Endothelial cell of umbilical vein (primary cell): ENCODE results near the gene RARRES2.

Experiments used
- EZH2 ChIP-seq: IDR thresholded peaks from 2 replicates; pipeline ENCODE4 v1.6.1; 2012; ENCODE audit warnings: borderline replicate concordance, low read depth, mild to moderate bottlenecking, moderate library complexity, low read length, inconsistent platforms; ENCODE audit not compliant: severe bottlenecking
- POLR2A ChIP-seq: IDR thresholded peaks from 2 replicates; pipeline ENCODE4 v1.6.1; 2012; ENCODE audit warnings: low read depth, mild to moderate bottlenecking, control low read depth, low read length
- POLR2AphosphoS5 ChIP-seq: IDR thresholded peaks from 2 replicates; pipeline ENCODE4 v1.6.1; 2012; ENCODE audit warnings: low read depth, mild to moderate bottlenecking, control low read depth, low read length, moderate library complexity; ENCODE audit not compliant: insufficient read depth
- TF ChIP-seq, protein P1 (sequence below), 2 donors: IDR thresholded peaks; 1 replicate in 1 of 2; 2 replicates in 1 of 2; pipeline ENCODE4 v1.5.1; 2011; ENCODE audit warnings: low read length in 2 of 2, mild to moderate bottlenecking in 2 of 2, moderate library complexity in 2 of 2, control low read depth in 1 of 2, inconsistent platforms in 1 of 2, low read depth in 1 of 2; ENCODE audit not compliant: insufficient read depth in 1 of 2; ENCODE audit errors: extremely low read depth in 1 of 2
- TF ChIP-seq, protein P2 (sequence below): IDR thresholded peaks from 2 replicates; pipeline ENCODE4 v1.6.1; 2011; ENCODE audit not compliant: insufficient read depth, insufficient read length

DNA sequence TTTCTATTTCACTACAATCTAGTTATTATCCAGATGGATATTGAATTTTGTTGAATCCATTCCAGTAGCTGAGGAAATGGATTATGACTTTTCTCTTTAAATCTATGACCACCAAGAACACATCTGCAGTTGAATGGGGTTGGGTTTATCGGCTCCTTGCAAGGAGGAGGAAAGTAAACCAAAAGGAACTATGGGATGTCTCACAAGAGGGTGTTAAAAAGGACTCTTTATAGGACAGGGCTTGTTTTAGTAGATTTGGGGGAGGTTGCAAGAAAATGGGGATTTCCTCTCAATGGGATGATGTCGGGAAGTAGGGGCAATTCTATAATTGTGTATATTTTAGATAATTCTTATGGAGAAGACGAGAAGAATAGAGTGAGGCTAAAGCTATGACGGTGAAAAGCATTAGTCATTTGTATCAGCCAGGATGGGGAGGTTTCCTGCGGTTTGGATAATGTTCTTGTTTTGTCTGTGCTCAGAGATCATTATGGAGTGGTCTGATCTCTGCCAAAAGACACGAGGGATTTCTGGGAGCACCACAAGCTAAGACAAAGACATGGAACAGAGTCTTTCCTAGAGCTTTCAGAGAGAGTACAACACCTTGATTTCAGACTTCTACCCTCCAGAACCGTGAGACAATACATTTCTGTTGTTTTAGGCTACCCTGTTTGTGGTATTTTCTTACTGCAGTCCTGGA lies 23.5 kb downstream of the RARRES2 start:
- TF ChIP-seq, protein P1, sequence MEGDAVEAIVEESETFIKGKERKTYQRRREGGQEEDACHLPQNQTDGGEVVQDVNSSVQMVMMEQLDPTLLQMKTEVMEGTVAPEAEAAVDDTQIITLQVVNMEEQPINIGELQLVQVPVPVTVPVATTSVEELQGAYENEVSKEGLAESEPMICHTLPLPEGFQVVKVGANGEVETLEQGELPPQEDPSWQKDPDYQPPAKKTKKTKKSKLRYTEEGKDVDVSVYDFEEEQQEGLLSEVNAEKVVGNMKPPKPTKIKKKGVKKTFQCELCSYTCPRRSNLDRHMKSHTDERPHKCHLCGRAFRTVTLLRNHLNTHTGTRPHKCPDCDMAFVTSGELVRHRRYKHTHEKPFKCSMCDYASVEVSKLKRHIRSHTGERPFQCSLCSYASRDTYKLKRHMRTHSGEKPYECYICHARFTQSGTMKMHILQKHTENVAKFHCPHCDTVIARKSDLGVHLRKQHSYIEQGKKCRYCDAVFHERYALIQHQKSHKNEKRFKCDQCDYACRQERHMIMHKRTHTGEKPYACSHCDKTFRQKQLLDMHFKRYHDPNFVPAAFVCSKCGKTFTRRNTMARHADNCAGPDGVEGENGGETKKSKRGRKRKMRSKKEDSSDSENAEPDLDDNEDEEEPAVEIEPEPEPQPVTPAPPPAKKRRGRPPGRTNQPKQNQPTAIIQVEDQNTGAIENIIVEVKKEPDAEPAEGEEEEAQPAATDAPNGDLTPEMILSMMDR (IDR thresholded peaks at IDR 0.05; ENCODE audit: extremely low read depth in 1 of 2, insufficient read depth in 1 of 2, low read depth in 1 of 2, low read length in 2 of 2) = no peak
- TF ChIP-seq POLR2A (no peak), EZH2 (no peak), POLR2AphosphoS5 (no peak)
- TF ChIP-seq, protein P2, sequence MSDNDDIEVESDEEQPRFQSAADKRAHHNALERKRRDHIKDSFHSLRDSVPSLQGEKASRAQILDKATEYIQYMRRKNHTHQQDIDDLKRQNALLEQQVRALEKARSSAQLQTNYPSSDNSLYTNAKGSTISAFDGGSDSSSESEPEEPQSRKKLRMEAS = no peak
